ENCODE measurements around the gene XRCC5. TPM values are rescaled to one million over a fixed set of nuclear protein-coding genes. Genes with fewer than 3 reads are reported as not detected.

XRCC5 gene
- total and polyA plus RNA-seq, 10 of the 15 experiments (the other 5 are each of a cell fraction or from before 2014, with no cell fraction given), result 259 to 815 (median 530) TPM

GRCh38 chr2:216114714-216115531, 5.8 kb downstream of the XRCC5 start (continued):
- no peak for TF ChIP-seq BCLAF1 (IDR thresholded peaks at IDR 0.05)
- peak; percentile 63 for TF ChIP-seq SKIL (IDR thresholded peaks at IDR 0.05; ENCODE audit: low read depth, poor library complexity, severe bottlenecking)
- peak; percentile 58; the same call in 1 of the 2 replicates for TF ChIP-seq MXI1 (IDR thresholded peaks at IDR 0.05; ENCODE audit: low read depth, low read length)
- peak; percentile 97 for TF ChIP-seq IKZF1 (conservative IDR thresholded peaks at IDR 0.05)
- no peak; the same call in 1 of the 2 replicates for TF ChIP-seq PAX8 (IDR thresholded peaks at IDR 0.05)
- TF ChIP-seq MYC (IDR thresholded peaks at IDR 0.05; ENCODE audit: insufficient read depth, insufficient read length, insufficient replicate concordance, low read length, severe bottlenecking), result no peak
- TF ChIP-seq CBX3 (IDR thresholded peaks at IDR 0.05; ENCODE audit: borderline replicate concordance, low read depth), result no peak
- no peak for TF ChIP-seq NR2C1 (IDR thresholded peaks at IDR 0.05)
- peak; percentile 43 for TF ChIP-seq KLF5 (IDR thresholded peaks at IDR 0.05; ENCODE audit: partially characterized antibody)
- TF ChIP-seq NFYA (IDR thresholded peaks at IDR 0.05; ENCODE audit: borderline replicate concordance, low read depth, low read length), result no peak
- TF ChIP-seq BCL11A (IDR thresholded peaks at IDR 0.05; ENCODE audit: low read depth, low read length), result no peak
- no peak for TF ChIP-seq LARP7 (IDR thresholded peaks at IDR 0.05)
- no peak for TF ChIP-seq ZBTB4 (CRISPR knock-in tag; IDR thresholded peaks at IDR 0.05)
- TF ChIP-seq RCOR1 (conservative IDR thresholded peaks at IDR 0.05; ENCODE audit: low read depth, low read length), result no peak
- TF ChIP-seq CUX1 (IDR thresholded peaks at IDR 0.05; ENCODE audit: insufficient replicate concordance, low read depth, low read length), result no peak

All from GM12878 (cell line).